HUES6 (cell line): ENCODE data around the gene MGAT2.
"Not testable (repeated sequence)": the region's sequence is repeated elsewhere in the genome, so short reads cannot be mapped to it uniquely, and the experiment has no call there.

Experiments used
- H3K27ac ChIP-seq: 2 replicates; pipeline ENCODE4 v1.7.0; 2013; ENCODE audit warnings: low read depth, mild to moderate bottlenecking, low read length, inconsistent platforms
- H3K27me3 ChIP-seq: 2 replicates; pipeline ENCODE4 v1.6.1; 2013; ENCODE audit warnings: low read length; ENCODE audit not compliant: control insufficient read depth, insufficient read depth
- H3K36me3 ChIP-seq: 2 replicates; pipeline ENCODE4 v1.6.1; 2013; ENCODE audit warnings: low read length; ENCODE audit not compliant: control insufficient read depth, insufficient read depth
- H3K4me1 ChIP-seq: 2 replicates; pipeline ENCODE4 v1.6.1; 2013; ENCODE audit warnings: low read length; ENCODE audit not compliant: control insufficient read depth, insufficient read depth
- H3K4me3 ChIP-seq: 2 replicates; pipeline ENCODE4 v1.5.1; 2013; ENCODE audit warnings: low read depth, low read length
- H3K9ac ChIP-seq: one replicate; pipeline ENCODE4 v1.6.1; 2013; ENCODE audit warnings: mild to moderate bottlenecking, low read length
- H3K9me3 ChIP-seq: 2 replicates; pipeline ENCODE4 v1.6.1; 2013; ENCODE audit warnings: low read depth, low read length; ENCODE audit not compliant: control insufficient read depth, insufficient read depth

The MGAT2 gene

GRCh38 chr14:49634547-49635334, 14.1 kb downstream of the MGAT2 start, which contains the start of gene DNAAF2:
Gene DNAAF2 (minus strand): TSS chr14:49635244. CDS start chr14:49635149, 95 bp downstream.
- peak within 1 kb of the TSS; percentile 90 for H3K4me3 ChIP-seq
- no peaks in the 10 kb centered on the region for H3K27me3 ChIP-seq
- no peaks in the 10 kb centered on the region for H3K9me3 ChIP-seq
- no peaks in the 10 kb centered on the region for H3K4me1 ChIP-seq
- peak within 1 kb of the TSS; percentile 85 for H3K27ac ChIP-seq
- H3K36me3 ChIP-seq, result peaks cover 30% of the 10 kb centered on the region
- peak within 1 kb of the TSS; percentile 91 for H3K9ac ChIP-seq

GRCh38 chr14:49636866-49637265, 16.3 kb downstream of the MGAT2 start:
- no peaks in the 10 kb centered on the region for H3K9me3 ChIP-seq
- peaks cover 24% of the 10 kb centered on the region for H3K36me3 ChIP-seq
- H3K27me3 ChIP-seq, result no peaks in the 10 kb centered on the region
- H3K27ac ChIP-seq, result no peak overlapping the region
- H3K4me3 ChIP-seq, result no peak overlapping the region
- 0 out of 2 replicates have a peak, but pooled peaks cover 4% of the 10 kb centered on the region for H3K4me1 ChIP-seq
- H3K9ac ChIP-seq, result no peak overlapping the region

DNA sequence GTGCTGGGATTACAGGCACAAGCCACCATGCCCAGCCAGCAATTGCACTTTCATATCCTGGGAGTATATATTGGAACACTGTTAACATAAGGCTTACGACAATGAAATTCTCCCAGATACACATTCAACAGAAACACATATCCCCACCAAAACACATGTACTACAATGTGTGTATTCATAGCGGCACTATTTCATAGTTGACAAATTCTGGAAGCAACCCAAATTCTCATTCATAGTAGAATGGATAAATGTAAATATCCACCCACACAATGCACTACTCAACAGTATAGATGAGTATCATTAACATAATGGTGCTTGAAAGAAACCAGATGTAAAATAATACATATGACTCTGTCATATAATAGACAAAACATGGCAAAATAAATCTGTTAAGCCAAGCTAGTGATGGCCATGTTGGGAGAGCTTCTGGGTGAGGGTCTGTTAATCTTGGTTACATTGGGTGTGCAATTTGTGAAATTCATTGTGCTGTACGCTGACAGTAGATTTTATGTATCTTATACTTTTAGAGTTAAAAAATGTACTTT, 17.0 kb downstream of the MGAT2 start:
- Histone ChIP-seq H3K36me3 (peaks cover 28% of the 10 kb centered on the region), H3K9ac (no peak overlapping the region), H3K4me1 (0 out of 2 replicates have a peak, but pooled peaks cover 4% of the 10 kb centered on the region), H3K4me3 (no peak overlapping the region), H3K27ac (no peak overlapping the region), H3K9me3 (no peaks in the 10 kb centered on the region), H3K27me3 (no peaks in the 10 kb centered on the region)

DNA sequence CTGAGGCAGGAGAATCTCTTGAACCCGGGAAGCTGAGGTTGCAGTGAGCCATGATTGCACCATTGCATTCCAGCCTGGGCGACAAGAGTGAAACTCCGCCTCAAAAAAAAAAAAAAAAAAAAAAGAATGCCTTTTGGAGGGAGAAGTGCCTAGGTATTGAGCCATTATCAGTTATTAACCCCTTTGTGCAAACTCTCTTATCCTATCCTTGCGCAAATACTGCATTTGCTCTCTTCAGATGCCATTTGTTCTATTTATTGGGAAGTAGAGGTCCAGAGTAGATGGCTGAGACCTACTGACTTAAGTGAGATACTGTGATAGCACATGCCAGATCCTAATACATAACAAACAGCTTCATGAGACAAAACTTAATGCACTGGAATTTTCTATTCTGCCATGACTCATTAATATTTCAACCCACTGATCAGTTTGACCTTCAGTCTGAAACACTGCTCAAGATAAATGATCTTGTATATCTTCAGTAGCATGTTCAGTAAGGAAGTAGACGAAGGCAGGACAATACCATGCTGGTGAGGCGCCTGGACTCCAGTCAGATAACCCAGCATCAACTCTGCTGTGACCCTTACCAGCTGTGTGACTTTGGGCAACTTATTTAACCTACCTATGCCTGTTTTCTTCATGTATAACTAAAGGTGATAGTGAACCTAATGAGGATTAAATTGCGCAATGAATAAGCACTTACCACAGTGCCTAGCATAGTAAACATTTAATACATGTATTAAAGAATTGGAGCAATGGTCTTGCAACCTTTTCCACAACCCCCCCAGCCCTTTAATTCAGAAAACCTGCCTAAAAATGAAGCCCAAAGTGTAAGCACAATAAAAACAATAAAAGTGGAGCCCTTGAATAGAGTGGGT, 20.2 kb downstream of the MGAT2 start:
- H3K9me3 ChIP-seq, result no peaks in the 10 kb centered on the region
- no peaks in the 10 kb centered on the region for H3K27me3 ChIP-seq
- H3K9ac ChIP-seq, result no peak overlapping the region
- H3K27ac ChIP-seq, result no peak overlapping the region
- peaks cover 38% of the 10 kb centered on the region for H3K36me3 ChIP-seq
- 0 out of 2 replicates have a peak, but pooled peaks cover 4% of the 10 kb centered on the region for H3K4me1 ChIP-seq
- H3K4me3 ChIP-seq, result no peak overlapping the region

GRCh38 chr14:49641697-49642129, 21.1 kb downstream of the MGAT2 start:
- H3K4me3 ChIP-seq, result no peak overlapping the region
- no peak overlapping the region for H3K9ac ChIP-seq
- H3K36me3 ChIP-seq, result peaks cover 34% of the 10 kb centered on the region
- 0 out of 2 replicates have a peak, but pooled peaks cover 4% of the 10 kb centered on the region for H3K4me1 ChIP-seq
- no peaks in the 10 kb centered on the region for H3K9me3 ChIP-seq
- no peak overlapping the region for H3K27ac ChIP-seq
- no peaks in the 10 kb centered on the region for H3K27me3 ChIP-seq

DNA sequence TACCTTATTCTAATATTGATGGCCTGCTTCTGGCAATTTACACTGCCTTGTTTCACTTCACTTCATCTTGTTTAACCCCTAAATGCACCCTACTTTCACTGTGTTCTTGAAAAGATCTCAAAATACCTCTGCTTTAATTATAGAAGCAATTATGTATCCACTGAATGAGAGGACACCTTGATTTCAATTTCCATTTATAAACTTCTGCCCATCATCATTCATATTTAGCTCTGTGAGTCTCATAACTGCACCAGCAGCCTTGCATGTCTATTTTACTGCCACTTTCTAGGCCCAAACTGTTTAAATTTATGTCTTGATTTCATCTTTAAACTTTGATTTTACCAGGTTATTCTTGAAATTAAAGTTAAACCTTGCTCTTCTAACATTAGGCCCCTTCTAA, 21.6 kb downstream of the MGAT2 start:
- Histone ChIP-seq H3K27me3 (no peaks in the 10 kb centered on the region), H3K9me3 (no peaks in the 10 kb centered on the region), H3K9ac (no peak overlapping the region), H3K4me3 (no peak overlapping the region), H3K36me3 (peaks cover 38% of the 10 kb centered on the region), H3K4me1 (0 out of 2 replicates have a peak, but pooled peaks cover 4% of the 10 kb centered on the region), H3K27ac (no peak overlapping the region)

DNA sequence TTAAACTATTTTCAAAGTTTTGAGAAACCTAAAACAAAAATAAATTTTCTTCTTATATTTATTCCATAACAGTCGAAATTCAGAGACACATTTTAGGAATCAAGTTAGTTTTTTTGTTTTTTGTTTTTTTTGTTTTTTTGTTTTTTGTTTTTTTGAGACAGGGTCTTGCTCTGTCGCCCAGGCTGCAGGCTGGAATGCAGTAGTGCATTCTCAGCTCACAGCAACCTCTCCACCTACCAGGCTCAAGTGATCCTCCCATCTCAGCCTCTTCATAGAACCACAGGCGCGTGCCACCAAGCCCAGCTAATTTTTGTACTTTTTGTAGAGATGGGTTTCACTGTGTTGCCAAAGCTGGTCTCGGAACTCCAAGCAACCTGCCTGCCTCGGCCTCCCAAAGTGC, 32.9 kb downstream of the MGAT2 start:
- H3K36me3 ChIP-seq, result peaks cover 39% of the 10 kb centered on the region
- no peak overlapping the region for H3K9ac ChIP-seq
- no peaks in the 10 kb centered on the region for H3K4me1 ChIP-seq
- H3K9me3 ChIP-seq, result no peaks in the 10 kb centered on the region
- H3K4me3 ChIP-seq, result no peak overlapping the region
- H3K27me3 ChIP-seq, result no peaks in the 10 kb centered on the region
- no peak overlapping the region for H3K27ac ChIP-seq

GRCh38 chr14:49654511-49654910, 33.9 kb downstream of the MGAT2 start:
- Histone ChIP-seq H3K9ac (no peak overlapping the region), H3K27ac (no peak overlapping the region), H3K9me3 (no peaks in the 10 kb centered on the region), H3K4me1 (no peaks in the 10 kb centered on the region), H3K36me3 (peaks cover 38% of the 10 kb centered on the region), H3K4me3 (no peak overlapping the region), H3K27me3 (no peaks in the 10 kb centered on the region)

DNA sequence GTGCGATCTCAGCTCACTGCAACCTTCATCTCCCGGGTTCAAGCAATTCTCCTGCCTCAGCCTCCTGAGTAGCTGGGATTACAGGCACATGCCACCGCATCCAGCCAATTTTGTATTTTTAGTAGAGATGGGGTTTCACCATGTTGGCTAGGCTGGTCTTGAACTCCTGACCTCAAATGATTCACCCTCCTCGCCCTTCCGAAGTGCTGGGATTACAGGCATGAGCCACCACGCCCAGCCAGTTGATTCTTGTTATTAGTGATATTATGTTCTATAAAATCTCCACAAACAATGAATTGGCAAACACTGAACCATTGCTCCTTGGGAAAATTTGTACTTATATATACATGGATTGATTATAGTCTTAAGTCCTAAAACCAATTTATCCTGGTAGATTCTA, 36.9 kb downstream of the MGAT2 start:
- H3K9ac ChIP-seq, result not testable (repeated sequence)

GRCh38 chr14:49659526-49660455, 39.2 kb downstream of the MGAT2 start:
- no peak overlapping the region for H3K27ac ChIP-seq
- no peaks in the 10 kb centered on the region for H3K27me3 ChIP-seq
- no peaks in the 10 kb centered on the region for H3K4me1 ChIP-seq
- no peak overlapping the region for H3K4me3 ChIP-seq
- no peak overlapping the region for H3K9ac ChIP-seq
- peaks cover 7% of the 10 kb centered on the region for H3K36me3 ChIP-seq
- H3K9me3 ChIP-seq, result no peaks in the 10 kb centered on the region

More for the DNA sequence above, 36.9 kb downstream of the MGAT2 start:
- H3K27ac ChIP-seq, H3K4me3 ChIP-seq, H3K4me1 ChIP-seq, H3K27me3 ChIP-seq, H3K9me3 ChIP-seq: not testable (repeated sequence)
- H3K36me3 ChIP-seq, result peaks cover 11% of the 10 kb centered on the region
